GM19395 (cell line): ENCODE results near the gene EPB41L1.

Experiments
- ATAC-seq: cut with Tn5 transposase; IDR thresholded peaks from one replicate; pipeline ENCODE4 v1.9.1; 2021; ENCODE audit warnings: mild to moderate bottlenecking, moderate library complexity; ENCODE audit not compliant: unreplicated experiment

The EPB41L1 gene

DNA sequence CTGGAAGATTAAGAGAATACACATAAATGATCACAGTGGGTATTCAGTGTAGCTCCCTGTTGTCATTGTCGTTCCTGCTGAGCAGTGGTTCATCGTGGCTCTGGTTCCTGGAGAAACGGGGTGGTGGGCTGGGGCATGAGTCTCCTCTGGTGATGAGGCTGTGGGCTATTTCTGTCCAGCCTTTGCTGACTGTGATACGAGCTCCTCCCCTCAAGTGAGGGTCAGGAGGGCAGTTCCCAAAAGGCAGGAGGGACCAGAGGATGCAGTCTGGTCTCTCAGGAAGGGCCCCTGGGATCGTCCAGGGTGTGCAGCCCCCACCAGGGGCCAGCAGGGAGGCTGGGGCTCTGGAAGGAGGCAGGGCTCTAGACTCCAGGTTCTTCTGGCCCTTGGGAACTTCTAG lies 120.5 kb downstream of the EPB41L1 start:
- no peak for ATAC-seq

DNA sequence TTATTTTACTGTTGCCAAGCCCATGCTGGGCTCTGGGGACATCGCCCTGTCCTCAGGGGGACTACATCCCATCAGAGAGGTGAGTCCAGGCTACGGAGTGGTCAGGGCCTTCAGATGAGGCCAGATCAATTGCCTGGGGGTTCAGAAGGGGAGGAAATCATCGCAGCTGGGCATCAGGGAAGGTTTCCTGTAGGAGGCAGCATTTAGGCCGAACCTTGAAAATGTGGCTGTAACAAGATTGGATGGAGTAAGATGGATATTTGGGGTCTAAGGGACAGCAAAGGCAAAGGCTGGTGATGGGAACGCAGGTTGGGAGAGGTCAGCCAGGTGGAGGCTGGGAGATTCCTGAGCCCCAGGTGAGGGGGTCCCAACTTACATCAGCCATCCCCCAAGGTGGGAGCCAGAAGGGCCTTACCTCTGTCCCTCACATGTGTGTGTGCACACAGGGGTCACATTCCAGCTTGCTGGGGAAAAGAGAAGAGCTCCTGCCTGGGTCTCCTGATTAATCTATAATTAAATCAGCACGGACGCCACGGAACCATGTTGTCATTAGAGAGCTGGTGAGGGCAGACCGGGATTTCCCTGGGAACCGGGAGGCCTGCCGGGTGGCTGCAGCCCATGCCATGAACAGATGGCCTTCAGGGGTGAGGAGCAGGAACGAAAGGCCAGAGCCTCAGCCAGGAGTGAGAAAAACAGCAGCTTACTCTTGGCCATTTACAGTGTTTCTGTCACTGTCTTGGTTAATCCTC lies 121.1 kb downstream of the EPB41L1 start:
- no peak for ATAC-seq

DNA sequence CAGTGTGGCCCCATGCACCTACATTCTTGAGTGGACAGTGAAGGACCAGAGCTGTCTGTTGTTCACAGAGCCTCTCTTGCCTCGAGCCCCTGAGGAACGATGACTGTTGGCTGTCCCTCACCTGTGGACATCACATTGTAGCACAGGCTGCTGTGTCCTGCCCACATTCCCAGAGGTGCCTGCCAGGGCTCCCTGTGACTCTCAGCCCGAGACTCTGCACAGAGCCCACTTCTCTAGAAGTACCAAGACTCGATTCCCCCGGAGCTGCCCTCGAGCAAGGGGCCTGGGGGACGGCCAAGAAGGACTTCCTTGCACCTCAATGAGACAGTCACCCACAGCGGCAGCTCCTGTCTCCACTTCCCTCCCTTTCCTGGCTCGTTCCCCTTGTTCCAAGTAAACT lies 123.0 kb downstream of the EPB41L1 start:
- ATAC-seq = no peak

DNA sequence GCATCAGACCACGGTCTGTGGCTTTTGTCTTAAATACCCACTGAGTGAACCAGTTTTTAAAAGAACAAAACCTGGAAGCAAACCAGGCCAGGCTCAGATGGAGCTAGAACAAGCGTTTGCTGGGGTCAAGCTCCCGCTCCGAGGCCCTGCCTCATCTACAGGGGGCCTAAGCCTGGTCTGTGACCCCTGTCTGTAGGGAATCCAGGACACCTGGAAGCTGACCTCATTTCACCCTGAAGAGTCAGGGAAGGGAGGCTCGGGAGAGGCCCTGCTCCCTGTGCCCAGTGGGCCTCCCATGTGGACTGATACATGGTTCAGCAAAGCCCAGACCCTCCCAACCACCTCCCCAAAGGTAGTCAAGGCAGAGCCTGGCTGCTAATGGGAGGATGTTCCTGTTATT lies 124.8 kb downstream of the EPB41L1 start:
- no peak for ATAC-seq

DNA sequence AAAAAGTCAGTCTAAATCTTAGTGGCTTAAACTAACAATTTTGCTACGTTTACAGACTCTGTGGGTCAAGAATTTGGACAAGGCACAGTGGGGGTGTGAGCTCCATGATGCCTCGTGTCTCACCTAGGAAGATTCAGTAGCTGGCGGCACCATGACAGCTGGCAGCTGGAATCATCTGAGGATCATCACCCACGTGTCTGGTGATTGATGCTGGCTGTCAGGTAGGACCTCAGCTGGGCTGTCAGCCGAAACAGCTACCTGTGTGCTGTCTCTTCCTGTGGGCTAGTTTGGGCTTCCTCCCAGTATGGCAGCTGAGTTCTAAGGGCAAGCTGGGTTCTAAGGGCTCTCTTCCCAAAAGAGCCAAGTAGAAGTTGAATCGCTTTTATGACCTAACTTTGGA lies 125.2 kb downstream of the EPB41L1 start:
- ATAC-seq = no peak

DNA sequence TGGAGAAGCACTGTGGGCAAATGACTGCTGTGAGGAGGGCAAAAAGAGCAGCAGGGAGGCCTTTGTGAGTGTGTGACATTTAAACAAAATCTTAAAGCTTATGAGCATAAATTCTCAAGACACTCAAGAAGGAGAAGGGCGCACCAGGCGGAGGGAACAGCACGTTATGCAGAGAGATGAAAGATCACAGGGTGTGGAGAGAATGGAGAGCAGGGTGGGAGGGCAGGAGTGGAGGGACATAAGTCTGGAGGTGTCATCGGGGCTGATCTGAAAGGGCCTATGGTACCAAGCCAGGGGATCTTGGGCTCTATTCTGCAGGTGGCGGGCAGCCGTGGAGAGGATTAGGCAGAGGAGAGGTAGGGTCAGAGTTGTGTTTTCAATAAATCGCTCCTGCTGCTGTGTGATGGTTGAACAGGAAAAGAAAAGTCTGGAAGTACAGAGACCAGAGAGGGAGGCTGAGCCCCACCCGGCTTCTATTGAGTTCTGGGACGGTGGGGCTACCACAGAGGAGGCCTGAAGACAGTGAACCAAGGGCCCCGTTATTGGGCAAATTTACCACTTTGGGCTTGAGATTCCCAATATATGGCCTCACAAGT lies 127.3 kb downstream of the EPB41L1 start:
- ATAC-seq = no peak
